ENCODE data around the gene DMD.

DNA sequence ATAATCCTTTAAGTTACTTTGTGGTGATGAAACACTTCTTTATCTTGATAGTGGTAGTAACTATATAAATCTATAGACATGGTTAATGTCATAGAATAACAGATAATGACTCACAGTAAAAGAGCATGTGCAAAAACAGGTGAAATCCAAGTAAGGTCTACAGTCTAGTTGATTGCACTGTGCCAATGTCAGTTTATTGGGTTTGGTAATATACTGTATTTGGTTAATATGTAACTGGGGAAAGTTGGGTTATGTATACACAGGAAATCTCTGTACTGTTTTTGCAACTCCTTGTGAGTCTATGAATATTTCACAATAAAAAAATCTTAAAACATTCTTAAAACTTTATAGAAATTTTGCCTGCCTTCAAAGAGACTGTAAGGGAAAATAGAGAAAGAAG lies 1071.9 kb downstream of the DMD start:
- TF ChIP-seq MXI1 (IDR thresholded peaks at IDR 0.05; ENCODE audit: borderline replicate concordance, low read depth, low read length) (no peak), DNMT3B (CRISPR knock-in tag; conservative IDR thresholded peaks at IDR 0.05) (no peak), SRF (IDR thresholded peaks at IDR 0.05; ENCODE audit: low read depth, low read length) (no peak), POLR2A (IDR thresholded peaks at IDR 0.05; ENCODE audit: insufficient read depth in 1 of 2, low read depth in 2 of 2, low read length in 2 of 2) (no peak), ZNF124 (CRISPR knock-in tag; IDR thresholded peaks at IDR 0.05) (no peak), GABPA (IDR thresholded peaks at IDR 0.05; ENCODE audit: low read depth, low read length) (no peak), GABPA (CRISPR knock-in tag; IDR thresholded peaks at IDR 0.05; ENCODE audit: low read depth) (no peak), SMC3 (IDR thresholded peaks at IDR 0.05; ENCODE audit: low read length) (no peak), YY1 (IDR thresholded peaks at IDR 0.05; ENCODE audit: insufficient read depth, insufficient replicate concordance, low read depth, low read length) (no peak), SKI (IDR thresholded peaks at IDR 0.05; ENCODE audit: partially characterized antibody) (no peak), NFYB (CRISPR knock-in tag; IDR thresholded peaks at IDR 0.05) (no peak)
- TF ChIP-seq, protein P1, sequence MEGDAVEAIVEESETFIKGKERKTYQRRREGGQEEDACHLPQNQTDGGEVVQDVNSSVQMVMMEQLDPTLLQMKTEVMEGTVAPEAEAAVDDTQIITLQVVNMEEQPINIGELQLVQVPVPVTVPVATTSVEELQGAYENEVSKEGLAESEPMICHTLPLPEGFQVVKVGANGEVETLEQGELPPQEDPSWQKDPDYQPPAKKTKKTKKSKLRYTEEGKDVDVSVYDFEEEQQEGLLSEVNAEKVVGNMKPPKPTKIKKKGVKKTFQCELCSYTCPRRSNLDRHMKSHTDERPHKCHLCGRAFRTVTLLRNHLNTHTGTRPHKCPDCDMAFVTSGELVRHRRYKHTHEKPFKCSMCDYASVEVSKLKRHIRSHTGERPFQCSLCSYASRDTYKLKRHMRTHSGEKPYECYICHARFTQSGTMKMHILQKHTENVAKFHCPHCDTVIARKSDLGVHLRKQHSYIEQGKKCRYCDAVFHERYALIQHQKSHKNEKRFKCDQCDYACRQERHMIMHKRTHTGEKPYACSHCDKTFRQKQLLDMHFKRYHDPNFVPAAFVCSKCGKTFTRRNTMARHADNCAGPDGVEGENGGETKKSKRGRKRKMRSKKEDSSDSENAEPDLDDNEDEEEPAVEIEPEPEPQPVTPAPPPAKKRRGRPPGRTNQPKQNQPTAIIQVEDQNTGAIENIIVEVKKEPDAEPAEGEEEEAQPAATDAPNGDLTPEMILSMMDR (CRISPR knock-in tag; IDR thresholded peaks at IDR 0.05): no peak
- TF ChIP-seq, protein P2, sequence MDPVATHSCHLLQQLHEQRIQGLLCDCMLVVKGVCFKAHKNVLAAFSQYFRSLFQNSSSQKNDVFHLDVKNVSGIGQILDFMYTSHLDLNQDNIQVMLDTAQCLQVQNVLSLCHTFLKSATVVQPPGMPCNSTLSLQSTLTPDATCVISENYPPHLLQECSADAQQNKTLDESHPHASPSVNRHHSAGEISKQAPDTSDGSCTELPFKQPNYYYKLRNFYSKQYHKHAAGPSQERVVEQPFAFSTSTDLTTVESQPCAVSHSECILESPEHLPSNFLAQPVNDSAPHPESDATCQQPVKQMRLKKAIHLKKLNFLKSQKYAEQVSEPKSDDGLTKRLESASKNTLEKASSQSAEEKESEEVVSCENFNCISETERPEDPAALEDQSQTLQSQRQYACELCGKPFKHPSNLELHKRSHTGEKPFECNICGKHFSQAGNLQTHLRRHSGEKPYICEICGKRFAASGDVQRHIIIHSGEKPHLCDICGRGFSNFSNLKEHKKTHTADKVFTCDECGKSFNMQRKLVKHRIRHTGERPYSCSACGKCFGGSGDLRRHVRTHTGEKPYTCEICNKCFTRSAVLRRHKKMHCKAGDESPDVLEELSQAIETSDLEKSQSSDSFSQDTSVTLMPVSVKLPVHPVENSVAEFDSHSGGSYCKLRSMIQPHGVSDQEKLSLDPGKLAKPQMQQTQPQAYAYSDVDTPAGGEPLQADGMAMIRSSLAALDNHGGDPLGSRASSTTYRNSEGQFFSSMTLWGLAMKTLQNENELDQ (CRISPR knock-in tag; IDR thresholded peaks at IDR 0.05; ENCODE audit: borderline replicate concordance): no peak

All from HepG2 (cell line).